GM12878 (cell line): ENCODE data around the gene TAX1BP1.
"Not testable (repeated sequence)": the region's sequence is repeated elsewhere in the genome, so short reads cannot be mapped to it uniquely, and the experiment has no call there.

Source experiments
- CREB1 ChIP-seq: IDR thresholded peaks from 2 replicates; pipeline ENCODE4 v1.6.1; 2012; ENCODE audit warnings: low read depth, mild to moderate bottlenecking, inconsistent platforms
- CTCF ChIP-seq, 3 experiments: IDR thresholded peaks in 2 of 3; conservative IDR thresholded peaks in 1 of 3; 2 replicates each; pipeline ENCODE4 v1.5.1; 2011; ENCODE audit warnings: low read depth in 3 of 3, low read length in 3 of 3, mild to moderate bottlenecking in 3 of 3, control low read depth in 2 of 3, moderate library complexity in 2 of 3, inconsistent platforms in 1 of 3, mixed read lengths in 1 of 3; ENCODE audit not compliant: control insufficient read depth in 2 of 3, insufficient read depth in 1 of 3; ENCODE audit errors: extremely low read depth in 1 of 3
- KDM1A ChIP-seq: fragments of 200-600 bp; sonication (generic); IDR thresholded peaks from 2 replicates; pipeline ENCODE4 v1.6.1; 2016; ENCODE audit warnings: borderline replicate concordance
- RCOR1 ChIP-seq: conservative IDR thresholded peaks from 2 replicates; pipeline ENCODE4 v1.6.1; 2012; ENCODE audit warnings: low read depth, low read length, improper control_type of control experiment
- SMC3 ChIP-seq: IDR thresholded peaks from 2 replicates; pipeline ENCODE4 v1.6.1; 2011; ENCODE audit warnings: low read length, improper control_type of control experiment, borderline replicate concordance
- SREBF1 ChIP-seq: IDR thresholded peaks from 2 replicates; pipeline ENCODE4 v1.6.1; 2012; ENCODE audit warnings: mild to moderate bottlenecking, low read length
- SRF ChIP-seq, 2 experiments: IDR thresholded peaks; 2 replicates each; pipeline ENCODE4 v1.6.1; 2011; ENCODE audit warnings: low read depth in 2 of 2, low read length in 2 of 2, mild to moderate bottlenecking in 1 of 2, moderate library complexity in 1 of 2
- YY1 ChIP-seq: IDR thresholded peaks from 2 replicates; pipeline ENCODE4 v1.6.1; 2011; ENCODE audit warnings: low read depth, mild to moderate bottlenecking, low read length
- ZNF622 ChIP-seq: fragments of 450-650 bp; IDR thresholded peaks from 2 replicates; pipeline ENCODE4 v1.6.1; 2017; ENCODE audit warnings: mild to moderate bottlenecking, inconsistent platforms

GRCh38 chr7:27856703-27857485 lies 116.9 kb downstream of the TAX1BP1 start:
- TF ChIP-seq YY1; SREBF1; RCOR1; CTCF (IDR thresholded peaks at IDR 0.05 in 2 of 3, conservative IDR thresholded peaks at IDR 0.05 in 1 of 3; ENCODE audit: control insufficient read depth in 2 of 3, extremely low read depth in 1 of 3, insufficient read depth in 1 of 3, low read depth in 3 of 3, low read length in 3 of 3); KDM1A; ZNF622; SMC3; CREB1; SRF (IDR thresholded peaks at IDR 0.05; ENCODE audit: low read depth in 2 of 2, low read length in 2 of 2): not testable (repeated sequence)
